ENCODE results near the gene MAPRE3. TPM values are rescaled to one million over a fixed set of nuclear protein-coding genes. Genes with fewer than 3 reads are reported as not detected.

Gene MAPRE3
- total RNA-seq, 1 experiment from 2014 or later = 11.6 TPM

DNA sequence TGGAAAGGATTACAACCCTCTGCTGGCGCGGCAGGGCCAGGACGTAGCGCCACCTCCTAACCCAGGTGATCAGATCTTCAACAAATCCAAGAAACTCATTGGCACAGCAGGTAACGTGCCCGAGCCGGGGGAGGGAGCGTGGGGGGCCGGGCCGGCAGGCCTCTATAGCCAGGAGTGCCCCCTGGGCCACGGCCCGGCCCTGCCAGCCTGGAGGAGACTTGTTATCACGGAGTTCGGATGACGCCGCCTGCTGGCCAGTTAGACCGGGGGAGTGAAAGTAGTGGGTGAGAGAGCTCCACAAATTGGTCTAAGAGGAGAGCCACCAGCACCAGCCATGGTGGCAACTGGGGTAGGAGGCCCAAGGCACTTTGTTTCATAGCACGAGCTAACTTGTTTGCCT lies 53.8 kb downstream of the MAPRE3 start:
- in situ Hi-C loops (cut with HindIII; ENCODE audit: low pct_unique_long_range_greater_than_20kb, low sequenced_read_pairs) (no loop called here), intact Hi-C loops (cut with micrococcal nuclease; ENCODE audit: unreplicated experiment) (no loop called here)
- no peak for ATAC-seq

GRCh38 chr2:27024812-27025211 lies 54.4 kb downstream of the MAPRE3 start:
- CTCF ChIA-PET = no interaction called here
- no TSS peak for BruUV-seq (replicated peaks)
- peaks cover 6% of the 10 kb centered on the region for H3K4me1 ChIP-seq (ENCODE audit: control insufficient read depth, insufficient read depth, low read length)
- in situ Hi-C loops (cut with HindIII; ENCODE audit: low pct_unique_long_range_greater_than_20kb, low sequenced_read_pairs) = no loop called here
- ATAC-seq (peak; percentile 35; the same call in 1 of the 2 replicates), DNase-seq (ENCODE audit: low read depth, low spot score) (no peak)
- no peak for TF ChIP-seq TCF7L2 (IDR thresholded peaks at IDR 0.05; ENCODE audit: low read depth, low read length)
- TF ChIP-seq, protein P1, sequence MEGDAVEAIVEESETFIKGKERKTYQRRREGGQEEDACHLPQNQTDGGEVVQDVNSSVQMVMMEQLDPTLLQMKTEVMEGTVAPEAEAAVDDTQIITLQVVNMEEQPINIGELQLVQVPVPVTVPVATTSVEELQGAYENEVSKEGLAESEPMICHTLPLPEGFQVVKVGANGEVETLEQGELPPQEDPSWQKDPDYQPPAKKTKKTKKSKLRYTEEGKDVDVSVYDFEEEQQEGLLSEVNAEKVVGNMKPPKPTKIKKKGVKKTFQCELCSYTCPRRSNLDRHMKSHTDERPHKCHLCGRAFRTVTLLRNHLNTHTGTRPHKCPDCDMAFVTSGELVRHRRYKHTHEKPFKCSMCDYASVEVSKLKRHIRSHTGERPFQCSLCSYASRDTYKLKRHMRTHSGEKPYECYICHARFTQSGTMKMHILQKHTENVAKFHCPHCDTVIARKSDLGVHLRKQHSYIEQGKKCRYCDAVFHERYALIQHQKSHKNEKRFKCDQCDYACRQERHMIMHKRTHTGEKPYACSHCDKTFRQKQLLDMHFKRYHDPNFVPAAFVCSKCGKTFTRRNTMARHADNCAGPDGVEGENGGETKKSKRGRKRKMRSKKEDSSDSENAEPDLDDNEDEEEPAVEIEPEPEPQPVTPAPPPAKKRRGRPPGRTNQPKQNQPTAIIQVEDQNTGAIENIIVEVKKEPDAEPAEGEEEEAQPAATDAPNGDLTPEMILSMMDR (IDR thresholded peaks at IDR 0.05) = no peak
- no peak overlapping the region for H3K27ac ChIP-seq (ENCODE audit: low read length)
- no peaks in the 10 kb centered on the region for H3K27me3 ChIP-seq (ENCODE audit: control insufficient read depth, insufficient read depth, low read length)
- H3K36me3 ChIP-seq (ENCODE audit: control insufficient read depth, insufficient read depth, low read length) = no peaks in the 10 kb centered on the region
- intact Hi-C loops (cut with micrococcal nuclease; ENCODE audit: unreplicated experiment) = no loop called here
- POLR2A ChIA-PET = no interaction called here
- no peaks in the 10 kb centered on the region for H3K9me3 ChIP-seq (ENCODE audit: control insufficient read depth, insufficient read depth, low read depth, low read length)
- H3K4me3 ChIP-seq (ENCODE audit: low read depth in 2 of 2, low read length in 2 of 2) = no peak overlapping the region

More for the DNA sequence above, 53.8 kb downstream of the MAPRE3 start:
- DNase-seq (ENCODE audit: low read depth, low spot score) = no peak
- no peaks in the 10 kb centered on the region for H3K36me3 ChIP-seq (ENCODE audit: control insufficient read depth, insufficient read depth, low read length)
- H3K27me3 ChIP-seq (ENCODE audit: control insufficient read depth, insufficient read depth, low read length) = no peaks in the 10 kb centered on the region
- H3K27ac ChIP-seq (ENCODE audit: low read length) = no peak overlapping the region
- H3K4me3 ChIP-seq (ENCODE audit: low read depth in 2 of 2, low read length in 2 of 2) = no peak overlapping the region
- no peak for TF ChIP-seq TCF7L2 (IDR thresholded peaks at IDR 0.05; ENCODE audit: low read depth, low read length)
- TF ChIP-seq, protein P2, sequence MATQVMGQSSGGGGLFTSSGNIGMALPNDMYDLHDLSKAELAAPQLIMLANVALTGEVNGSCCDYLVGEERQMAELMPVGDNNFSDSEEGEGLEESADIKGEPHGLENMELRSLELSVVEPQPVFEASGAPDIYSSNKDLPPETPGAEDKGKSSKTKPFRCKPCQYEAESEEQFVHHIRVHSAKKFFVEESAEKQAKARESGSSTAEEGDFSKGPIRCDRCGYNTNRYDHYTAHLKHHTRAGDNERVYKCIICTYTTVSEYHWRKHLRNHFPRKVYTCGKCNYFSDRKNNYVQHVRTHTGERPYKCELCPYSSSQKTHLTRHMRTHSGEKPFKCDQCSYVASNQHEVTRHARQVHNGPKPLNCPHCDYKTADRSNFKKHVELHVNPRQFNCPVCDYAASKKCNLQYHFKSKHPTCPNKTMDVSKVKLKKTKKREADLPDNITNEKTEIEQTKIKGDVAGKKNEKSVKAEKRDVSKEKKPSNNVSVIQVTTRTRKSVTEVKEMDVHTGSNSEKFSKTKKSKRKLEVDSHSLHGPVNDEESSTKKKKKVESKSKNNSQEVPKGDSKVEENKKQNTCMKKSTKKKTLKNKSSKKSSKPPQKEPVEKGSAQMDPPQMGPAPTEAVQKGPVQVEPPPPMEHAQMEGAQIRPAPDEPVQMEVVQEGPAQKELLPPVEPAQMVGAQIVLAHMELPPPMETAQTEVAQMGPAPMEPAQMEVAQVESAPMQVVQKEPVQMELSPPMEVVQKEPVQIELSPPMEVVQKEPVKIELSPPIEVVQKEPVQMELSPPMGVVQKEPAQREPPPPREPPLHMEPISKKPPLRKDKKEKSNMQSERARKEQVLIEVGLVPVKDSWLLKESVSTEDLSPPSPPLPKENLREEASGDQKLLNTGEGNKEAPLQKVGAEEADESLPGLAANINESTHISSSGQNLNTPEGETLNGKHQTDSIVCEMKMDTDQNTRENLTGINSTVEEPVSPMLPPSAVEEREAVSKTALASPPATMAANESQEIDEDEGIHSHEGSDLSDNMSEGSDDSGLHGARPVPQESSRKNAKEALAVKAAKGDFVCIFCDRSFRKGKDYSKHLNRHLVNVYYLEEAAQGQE (IDR thresholded peaks at IDR 0.05; ENCODE audit: insufficient read depth in 1 of 2, low read depth in 2 of 2, low read length in 1 of 2) = no peak
- TF ChIP-seq POLR2AphosphoS5 (IDR thresholded peaks at IDR 0.05; ENCODE audit: low read depth, low read length) = no peak
- TF ChIP-seq, protein P1 (IDR thresholded peaks at IDR 0.05) = no peak
- no peak for TF ChIP-seq SIN3A (IDR thresholded peaks at IDR 0.05; ENCODE audit: borderline replicate concordance, insufficient read depth, low read depth, low read length)
- ChIA-PET POLR2A (no interaction called here), CTCF (no interaction called here)
- peaks cover 6% of the 10 kb centered on the region for H3K4me1 ChIP-seq (ENCODE audit: control insufficient read depth, insufficient read depth, low read length)
- no TSS peak for BruUV-seq (replicated peaks)
- no peaks in the 10 kb centered on the region for H3K9me3 ChIP-seq (ENCODE audit: control insufficient read depth, insufficient read depth, low read depth, low read length)
